GM12878 (cell line): ENCODE measurements around the gene GADL1. TPM values are rescaled to one million over a fixed set of nuclear protein-coding genes. Genes with fewer than 3 reads are reported as not detected.

Experiments used
- ATAC-seq: fragments of 200-7000 bp; cut with Tn5 transposase; 3 replicates; pipeline ENCODE4 v1.9.1; 2020; ENCODE audit warnings: mild to moderate bottlenecking, moderate library complexity
- BruUV-seq: library from RNA; stranded (reverse); fragments of 400-500 nt; replicated peaks from 2 replicates; lab custom pipeline; 2021; lab: Mats Ljungman, UMichigan
- CTCF ChIA-PET: fragments of 300-600 bp; sonication (Branson Sonifier 250); formaldehyde crosslinking; extraction: SDS; loops from one replicate; lab custom pipeline; 2021; ENCODE audit warnings: inconsistent platforms; lab: Yijun Ruan, JAX
- POLR2A ChIA-PET: fragments of 350-600 bp; formaldehyde crosslinking; extraction: SDS; loops from one replicate; lab custom pipeline; 2021; ENCODE audit warnings: inconsistent platforms; lab: Charles Lee
- RAD21 ChIA-PET: fragments of 300-600 bp; sonication (Branson Sonifier 250); formaldehyde crosslinking; loops from one replicate; lab custom pipeline; 2023; ENCODE audit warnings: antibody characterized with exemption; ENCODE audit not compliant: unreplicated experiment; lab: Charles Lee
- SMC1A ChIA-PET: fragments of 300-600 bp; sonication (Branson Sonifier 250); formaldehyde crosslinking; loops from one replicate; lab custom pipeline; 2023; ENCODE audit not compliant: unreplicated experiment, uncharacterized antibody; lab: Charles Lee
- DNase-seq: peaks from one replicate; pipeline ENCODE4 v3.0.0-alpha.2; 2011; ENCODE audit warnings: low read depth, low spot score
- FAIRE-seq: peaks from 3 replicates; lab custom pipeline; 2011; peaks lifted over from hg19 to GRCh38; lab: Jason Lieb, UNC
- H2AFZ ChIP-seq: 2 replicates; pipeline ENCODE4 v1.6.0; 2011; ENCODE audit warnings: low read depth, low read length, control low read depth; ENCODE audit not compliant: control insufficient read depth
- H3K27ac ChIP-seq: 2 replicates; pipeline ENCODE4 v1.5.1; 2011; ENCODE audit warnings: control low read depth; ENCODE audit not compliant: control insufficient read depth, insufficient read depth
- H3K27me3 ChIP-seq, 2 experiments: replicated peaks in 1 of 2; 2 replicates each; pipeline versions ENCODE4 v1.6.0 to v1.6.1; 2011; ENCODE audit warnings: low read length in 1 of 2; ENCODE audit not compliant: control insufficient read depth in 2 of 2, insufficient read depth in 2 of 2
- H3K36me3 ChIP-seq, 2 experiments: 2 replicates each; pipeline ENCODE4 v1.5.1; 2011; ENCODE audit warnings: low read length in 1 of 2; ENCODE audit not compliant: control insufficient read depth in 2 of 2, insufficient read depth in 2 of 2
- H3K4me1 ChIP-seq: 2 replicates; pipeline ENCODE4 v1.6.1; 2011; ENCODE audit warnings: mild to moderate bottlenecking, low read length, moderate library complexity, mixed read lengths; ENCODE audit not compliant: control insufficient read depth, insufficient read depth
- H3K4me2 ChIP-seq: 2 replicates; pipeline ENCODE4 v1.6.0; 2011; ENCODE audit warnings: control low read depth; ENCODE audit not compliant: control insufficient read depth, insufficient read depth
- H3K4me3 ChIP-seq: fragments of 200-600 bp; sonication (generic); 2 replicates; pipeline ENCODE4 v1.5.1; 2016
- H3K79me2 ChIP-seq: 2 replicates; pipeline ENCODE4 v1.6.0; 2011; ENCODE audit warnings: low read length; ENCODE audit not compliant: control insufficient read depth, insufficient read depth
- H3K9ac ChIP-seq: 2 replicates; pipeline ENCODE4 v1.8.0; 2011; ENCODE audit warnings: low read length, control low read depth, mixed read lengths; ENCODE audit not compliant: control insufficient read depth, insufficient read depth
- H3K9me3 ChIP-seq: replicated peaks from 3 replicates; pipeline ENCODE4 v1.5.1; 2011; ENCODE audit warnings: mild to moderate bottlenecking, low read length; ENCODE audit not compliant: control insufficient read depth, insufficient read depth
- H4K20me1 ChIP-seq: 2 replicates; pipeline ENCODE4 v1.6.0; 2011; ENCODE audit not compliant: control insufficient read depth, insufficient read depth
- CHD4 ChIP-seq: fragments of 200-600 bp; sonication (generic); IDR thresholded peaks from 2 replicates; pipeline ENCODE4 v1.6.1; 2016; ENCODE audit warnings: mild to moderate bottlenecking
- FOXM1 ChIP-seq: IDR thresholded peaks from 2 replicates; pipeline ENCODE4 v1.6.1; 2012; ENCODE audit warnings: low read depth, mild to moderate bottlenecking, inconsistent platforms, low read length, moderate library complexity
- NRF1 ChIP-seq: conservative IDR thresholded peaks from 2 replicates; pipeline ENCODE4 v1.6.1; 2011; ENCODE audit warnings: mild to moderate bottlenecking, low read depth, low read length, improper control_type of control experiment
- REST ChIP-seq: IDR thresholded peaks from 2 replicates; pipeline ENCODE4 v1.6.1; 2012; ENCODE audit warnings: mild to moderate bottlenecking, low read depth, low read length
- TCF3 ChIP-seq: IDR thresholded peaks from 2 replicates; pipeline ENCODE4 v1.6.1; 2012; ENCODE audit warnings: low read depth, mild to moderate bottlenecking, low read length, borderline replicate concordance; ENCODE audit not compliant: insufficient read depth
- YBX1 ChIP-seq: fragments of 450-650 bp; IDR thresholded peaks from 2 replicates; pipeline ENCODE4 v1.6.1; 2016; ENCODE audit warnings: antibody characterized with exemption
- in situ Hi-C: fragments of 300-500 bp; cut with MboI; formaldehyde crosslinking; loops from 9 replicates; pipeline ENCODE4 v1.14.3; 2018; ENCODE audit warnings: mixed read lengths
- intact Hi-C: fragments of 100-400 bp; cut with micrococcal nuclease; formaldehyde crosslinking; loops from one replicate; pipeline ENCODE4 v1.14.2; 2022; ENCODE audit not compliant: unreplicated experiment
- polyA plus RNA-seq, 11 experiments: library from polyadenylated mRNA; depleted of rRNA in 4 of 11; unstranded in 6 of 11; stranded (reverse) in 5 of 11; fragments of >200 nt; fragmentation: Nextera tagmentation in 4 of 11; fragmentation: Illumina TruSeq in 1 of 11; extraction: Ambion mirVana in 4 of 11; extraction: Trizol in 1 of 11; gene quantifications; 1 replicate in 1 of 11; 2 replicates in 10 of 11; pipeline versions ENCODE4 v1.2.1 to v1.2.3, GENCODE V29; 2011 to 2016; ENCODE audit warnings: inconsistent platforms in 2 of 11, missing spikeins in 2 of 11, low read depth in 1 of 11
- total RNA-seq, 4 experiments: library from RNA; depleted of rRNA in 3 of 4; stranded (reverse); fragments of >200 nt in 3 of 4; fragmentation: Illumina TruSeq in 1 of 4; extraction: Trizol in 1 of 4; gene quantifications; 2 replicates each; pipeline versions ENCODE4 v1.2.1 to v1.2.3, GENCODE V29; 2013 to 2021

GADL1 gene
- total and polyA plus RNA-seq, 10 of the 15 experiments (the other 5 are each of a cell fraction or from before 2014, with no cell fraction given) = 0.04 TPM; not detected in 9

GRCh38 chr3:30750967-30751366, 143.5 kb downstream of the GADL1 start (continued):
- TF ChIP-seq NRF1 (no peak), TCF3 (no peak)

- no peaks in the 10 kb centered on the region for H3K36me3 ChIP-seq
- H3K4me3 ChIP-seq = no peak overlapping the region
- no peaks in the 10 kb centered on the region for H3K79me2 ChIP-seq
- H3K9ac ChIP-seq = no peak overlapping the region
- CTCF ChIA-PET = interaction anchor here (2.0 kb wide), 1 partner anchor 56 kb away, joined by 5 read pairs; no protein-coding TSS in a partner anchor
- ATAC-seq = peak; percentile 35
- no peak overlapping the region for H3K27ac ChIP-seq
- peaks cover 4% of the 10 kb centered on the region for H3K4me1 ChIP-seq
- SMC1A ChIA-PET = no interaction called here
- POLR2A ChIA-PET = no interaction called here
- in situ Hi-C loops = no loop called here
- no peak for FAIRE-seq
- intact Hi-C loops = no loop called here
- H3K27me3 ChIP-seq = no peaks in the 10 kb centered on the region
- RAD21 ChIA-PET = no interaction called here
- no peak for DNase-seq
- BruUV-seq = no TSS peak
- no peaks in the 10 kb centered on the region for H4K20me1 ChIP-seq
- H3K9me3 ChIP-seq = no peaks in the 10 kb centered on the region; the same call in 2 of the 3 replicates
- TF ChIP-seq CHD4 = no peak
- TF ChIP-seq FOXM1 = no peak
- no peak for TF ChIP-seq YBX1
- no peak for TF ChIP-seq REST
- H2AFZ ChIP-seq = no peak overlapping the region
- no peak overlapping the region for H3K4me2 ChIP-seq
Measured at GRCh38 chr3:30749230-30749629, 145.2 kb downstream of the GADL1 start.
